GM19455 (cell line): ENCODE measurements around the gene RGMA.

Experiments used
- ATAC-seq: cut with Tn5 transposase; IDR thresholded peaks from one replicate; pipeline ENCODE4 v1.9.1; 2021; ENCODE audit not compliant: unreplicated experiment

RGMA gene

GRCh38 chr15:93020976-93021772 lies 67.8 kb downstream of the RGMA start:
- ATAC-seq: peak; percentile 65

- no peak for ATAC-seq
Measured at GRCh38 chr15:93019971-93020370, 69.0 kb downstream of the RGMA start.

- no peak for ATAC-seq
Measured at GRCh38 chr15:93019090-93019489, 69.9 kb downstream of the RGMA start.

GRCh38 chr15:93018574-93018973 lies 70.4 kb downstream of the RGMA start:
- no peak for ATAC-seq

GRCh38 chr15:93017526-93017925 lies 71.5 kb downstream of the RGMA start:
- ATAC-seq: no peak

- no peak for ATAC-seq
Measured at GRCh38 chr15:93012786-93013185, 76.2 kb downstream of the RGMA start.

- no peak for ATAC-seq
Measured at GRCh38 chr15:93007994-93008393, 81.0 kb downstream of the RGMA start.

GRCh38 chr15:93005133-93005532 lies 83.9 kb downstream of the RGMA start:
- no peak for ATAC-seq

- ATAC-seq: no peak
Measured at GRCh38 chr15:93001881-93002280, 87.1 kb downstream of the RGMA start.

- ATAC-seq: no peak
Measured at GRCh38 chr15:93001156-93001555, 87.9 kb downstream of the RGMA start.

GRCh38 chr15:92997821-92998220 lies 91.2 kb downstream of the RGMA start:
- ATAC-seq: no peak

- ATAC-seq: no peak
Measured at GRCh38 chr15:92992720-92993119, 96.3 kb downstream of the RGMA start.

- no peak for ATAC-seq
Measured at GRCh38 chr15:92990031-92990430, 99.0 kb downstream of the RGMA start.

GRCh38 chr15:92989470-92989869 lies 99.5 kb downstream of the RGMA start:
- no peak for ATAC-seq
